Neural progenitor cell (in vitro differentiated cells): ENCODE results near the gene ELOVL1.
"Not testable (repeated sequence)": the region's sequence is repeated elsewhere in the genome, so short reads cannot be mapped to it uniquely, and the experiment has no call there.

Experiments used
- EZH2 ChIP-seq: fragments of 200-600 bp; sonication (generic); IDR thresholded peaks from 2 replicates; pipeline ENCODE4 v1.6.1; 2017; ENCODE audit warnings: antibody characterized with exemption, mild to moderate bottlenecking, moderate library complexity
- EZH2phosphoT487 ChIP-seq: fragments of 200-600 bp; sonication (generic); IDR thresholded peaks from 2 replicates; pipeline ENCODE4 v1.6.1; 2017; ENCODE audit warnings: antibody characterized with exemption
- TF ChIP-seq, protein P1 (sequence below): fragments of 200-600 bp; sonication (generic); IDR thresholded peaks from 2 replicates; pipeline ENCODE4 v1.5.1; 2017; ENCODE audit warnings: antibody characterized with exemption, mild to moderate bottlenecking

DNA sequence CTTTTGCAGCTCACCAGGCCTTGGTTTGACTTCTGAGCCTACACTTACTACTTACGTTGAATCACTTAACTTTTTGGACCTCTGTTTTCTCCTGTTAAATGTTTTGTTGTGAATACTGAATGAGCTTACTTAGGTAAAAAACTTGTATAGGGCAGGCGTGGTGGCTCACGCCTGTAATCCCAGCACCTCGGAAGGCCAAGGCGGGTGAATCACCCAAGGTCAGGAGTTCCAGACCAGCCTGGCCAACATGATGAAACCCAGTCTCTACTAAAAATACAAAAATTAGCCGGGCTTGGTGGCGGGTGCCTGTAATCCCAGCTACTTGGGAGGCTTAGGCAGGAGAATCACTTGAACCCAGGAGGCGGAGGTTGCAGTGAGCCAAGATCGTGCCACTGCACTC lies 32.6 kb upstream of the ELOVL1 start:
- TF ChIP-seq, protein P1, sequence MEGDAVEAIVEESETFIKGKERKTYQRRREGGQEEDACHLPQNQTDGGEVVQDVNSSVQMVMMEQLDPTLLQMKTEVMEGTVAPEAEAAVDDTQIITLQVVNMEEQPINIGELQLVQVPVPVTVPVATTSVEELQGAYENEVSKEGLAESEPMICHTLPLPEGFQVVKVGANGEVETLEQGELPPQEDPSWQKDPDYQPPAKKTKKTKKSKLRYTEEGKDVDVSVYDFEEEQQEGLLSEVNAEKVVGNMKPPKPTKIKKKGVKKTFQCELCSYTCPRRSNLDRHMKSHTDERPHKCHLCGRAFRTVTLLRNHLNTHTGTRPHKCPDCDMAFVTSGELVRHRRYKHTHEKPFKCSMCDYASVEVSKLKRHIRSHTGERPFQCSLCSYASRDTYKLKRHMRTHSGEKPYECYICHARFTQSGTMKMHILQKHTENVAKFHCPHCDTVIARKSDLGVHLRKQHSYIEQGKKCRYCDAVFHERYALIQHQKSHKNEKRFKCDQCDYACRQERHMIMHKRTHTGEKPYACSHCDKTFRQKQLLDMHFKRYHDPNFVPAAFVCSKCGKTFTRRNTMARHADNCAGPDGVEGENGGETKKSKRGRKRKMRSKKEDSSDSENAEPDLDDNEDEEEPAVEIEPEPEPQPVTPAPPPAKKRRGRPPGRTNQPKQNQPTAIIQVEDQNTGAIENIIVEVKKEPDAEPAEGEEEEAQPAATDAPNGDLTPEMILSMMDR: not testable (repeated sequence)
- not testable (repeated sequence) for TF ChIP-seq EZH2phosphoT487, EZH2
